ENCODE data around the gene ASCL3.
"Not testable (repeated sequence)": the region's sequence is repeated elsewhere in the genome, so short reads cannot be mapped to it uniquely, and the experiment has no call there.

The ASCL3 gene

GRCh38 chr11:8937659-8938058 lies 5.2 kb downstream of the ASCL3 start:
- no peak overlapping the region for H3K27ac ChIP-seq
- no peak for TF ChIP-seq CTCF (IDR thresholded peaks at IDR 0.05)
- intact Hi-C loops (cut with DNase I; ENCODE audit: low total_unique reads): no loop called here

GRCh38 chr11:8937159-8937558 lies 5.7 kb downstream of the ASCL3 start:
- Histone ChIP-seq H3K9me3 (no peaks in the 10 kb centered on the region), H3K27ac (no peak overlapping the region), H3K27me3 (no peaks in the 10 kb centered on the region), H3K4me1 (no peaks in the 10 kb centered on the region), H3K4me3 (no peak overlapping the region), H3K36me3 (no peaks in the 10 kb centered on the region)
- intact Hi-C loops (cut with DNase I; ENCODE audit: low total_unique reads): no loop called here
- no peak for DNase-seq
- no peak for TF ChIP-seq CTCF (IDR thresholded peaks at IDR 0.05)

More at GRCh38 chr11:8937659-8938058, 5.2 kb downstream of the ASCL3 start:
- Histone ChIP-seq H3K4me1 (no peaks in the 10 kb centered on the region), H3K4me3 (no peak overlapping the region), H3K9me3 (no peaks in the 10 kb centered on the region), H3K36me3 (no peaks in the 10 kb centered on the region), H3K27me3 (no peaks in the 10 kb centered on the region)
- no peak for DNase-seq

- H3K36me3 ChIP-seq; H3K9me3 ChIP-seq; H3K4me3 ChIP-seq; H3K27ac ChIP-seq; DNase-seq; H3K4me1 ChIP-seq; intact Hi-C loops (cut with DNase I; ENCODE audit: low total_unique reads); H3K27me3 ChIP-seq: not testable (repeated sequence)
Measured at GRCh38 chr11:8935789-8936188, 7.0 kb downstream of the ASCL3 start.

GRCh38 chr11:8934742-8935488 lies 7.9 kb downstream of the ASCL3 start:
- Histone ChIP-seq H3K4me1 (no peaks in the 10 kb centered on the region), H3K36me3 (no peaks in the 10 kb centered on the region), H3K4me3 (no peak overlapping the region), H3K9me3 (no peaks in the 10 kb centered on the region), H3K27me3 (no peaks in the 10 kb centered on the region), H3K27ac (no peak overlapping the region)
- intact Hi-C loops (cut with DNase I; ENCODE audit: low total_unique reads): no loop called here
- no peak for TF ChIP-seq CTCF (IDR thresholded peaks at IDR 0.05)
- no peak for DNase-seq

DNA sequence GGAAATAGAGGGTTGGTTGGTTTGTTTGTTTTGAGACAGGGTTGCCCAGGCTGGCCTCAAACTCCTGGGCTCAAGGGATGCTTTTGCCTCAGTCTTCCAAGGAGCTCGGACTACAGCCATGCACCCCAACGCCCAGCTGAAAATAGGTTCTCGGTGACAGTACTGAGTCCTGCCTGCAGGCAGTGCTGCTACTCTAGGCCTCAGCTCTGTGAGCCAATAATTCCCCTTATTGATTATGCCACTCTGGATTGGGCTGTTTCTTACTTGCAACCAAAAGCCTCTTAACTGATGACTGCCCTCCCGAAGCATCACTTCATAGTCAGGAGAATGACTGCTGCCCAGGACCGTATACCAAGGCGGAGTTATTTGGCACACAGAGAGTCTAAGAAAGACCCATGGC lies 8.9 kb downstream of the ASCL3 start:
- no peak for TF ChIP-seq CTCF (IDR thresholded peaks at IDR 0.05)
- DNase-seq: no peak
- Histone ChIP-seq H3K27ac (no peak overlapping the region), H3K36me3 (no peaks in the 10 kb centered on the region), H3K4me3 (no peak overlapping the region), H3K4me1 (no peaks in the 10 kb centered on the region), H3K27me3 (no peaks in the 10 kb centered on the region), H3K9me3 (no peaks in the 10 kb centered on the region)
- intact Hi-C loops (cut with DNase I; ENCODE audit: low total_unique reads): no loop called here

- Histone ChIP-seq H3K27me3 (no peaks in the 10 kb centered on the region), H3K36me3 (no peaks in the 10 kb centered on the region), H3K4me1 (no peaks in the 10 kb centered on the region), H3K9me3 (no peaks in the 10 kb centered on the region), H3K4me3 (no peak within 1 kb of the TSS), H3K27ac (no peak within 1 kb of the TSS)
- intact Hi-C loops (cut with DNase I; ENCODE audit: low total_unique reads): no loop called here
- TF ChIP-seq CTCF (IDR thresholded peaks at IDR 0.05): no peak
- no peak for DNase-seq
Measured at GRCh38 chr11:8932564-8933180, 10.1 kb downstream of the ASCL3 start, which contains the start of gene C11orf16. TSS of gene C11orf16 (minus strand) at chr11:8932947. CDS start at chr11:8932308, 639 bp downstream.

Data from tibial artery (tissue), 4 donors.